Keratinocyte (primary cell): ENCODE measurements around the gene TMEM88.

Source experiments
- EZH2 ChIP-seq: IDR thresholded peaks from one replicate; pipeline ENCODE4 v1.6.1; 2012; ENCODE audit warnings: inconsistent platforms, mild to moderate bottlenecking, low read length, moderate library complexity
- TF ChIP-seq, protein P1 (sequence below), 3 experiments: IDR thresholded peaks in 1 of 3; conservative IDR thresholded peaks in 1 of 3; optimal IDR thresholded peaks in 1 of 3; 2 replicates in 2 of 3; 3 replicates in 1 of 3; pipeline versions ENCODE3 to v1.5.1; 2011; ENCODE audit warnings: low read length in 3 of 3, mild to moderate bottlenecking in 3 of 3, moderate library complexity in 2 of 3, control low read depth in 1 of 3, inconsistent platforms in 1 of 3; ENCODE audit not compliant: insufficient read depth in 2 of 3; ENCODE audit errors: extremely low read depth in 1 of 3

DNA sequence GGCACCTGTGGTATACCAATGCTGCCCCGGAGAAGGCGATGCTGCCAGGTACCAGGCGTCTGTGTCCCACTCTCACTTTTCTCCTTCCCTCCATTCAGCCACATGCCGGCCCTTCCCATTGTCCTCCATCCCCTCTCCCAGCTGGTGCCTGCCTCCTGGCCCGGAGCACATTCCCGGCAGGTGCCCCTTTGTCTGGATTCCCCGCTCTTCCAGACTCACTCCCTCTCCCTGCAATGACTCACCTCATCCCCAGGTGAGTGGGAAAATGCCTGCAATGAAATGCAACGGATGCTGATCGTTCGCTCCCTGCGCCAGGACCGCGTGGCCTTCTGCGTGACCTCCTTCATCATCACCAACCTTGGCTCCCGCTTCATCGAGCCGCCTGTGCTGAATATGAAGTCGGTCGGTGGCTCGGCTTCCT is 31.3 kb upstream of the TMEM88 start:
- TF ChIP-seq, protein P1, sequence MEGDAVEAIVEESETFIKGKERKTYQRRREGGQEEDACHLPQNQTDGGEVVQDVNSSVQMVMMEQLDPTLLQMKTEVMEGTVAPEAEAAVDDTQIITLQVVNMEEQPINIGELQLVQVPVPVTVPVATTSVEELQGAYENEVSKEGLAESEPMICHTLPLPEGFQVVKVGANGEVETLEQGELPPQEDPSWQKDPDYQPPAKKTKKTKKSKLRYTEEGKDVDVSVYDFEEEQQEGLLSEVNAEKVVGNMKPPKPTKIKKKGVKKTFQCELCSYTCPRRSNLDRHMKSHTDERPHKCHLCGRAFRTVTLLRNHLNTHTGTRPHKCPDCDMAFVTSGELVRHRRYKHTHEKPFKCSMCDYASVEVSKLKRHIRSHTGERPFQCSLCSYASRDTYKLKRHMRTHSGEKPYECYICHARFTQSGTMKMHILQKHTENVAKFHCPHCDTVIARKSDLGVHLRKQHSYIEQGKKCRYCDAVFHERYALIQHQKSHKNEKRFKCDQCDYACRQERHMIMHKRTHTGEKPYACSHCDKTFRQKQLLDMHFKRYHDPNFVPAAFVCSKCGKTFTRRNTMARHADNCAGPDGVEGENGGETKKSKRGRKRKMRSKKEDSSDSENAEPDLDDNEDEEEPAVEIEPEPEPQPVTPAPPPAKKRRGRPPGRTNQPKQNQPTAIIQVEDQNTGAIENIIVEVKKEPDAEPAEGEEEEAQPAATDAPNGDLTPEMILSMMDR (optimal IDR thresholded peaks at IDR 0.05 in 1 of 3, IDR thresholded peaks at IDR 0.05 in 1 of 3, conservative IDR thresholded peaks at IDR 0.05 in 1 of 3; ENCODE audit: extremely low read depth in 1 of 3, insufficient read depth in 2 of 3, low read length in 3 of 3), result no peak
- no peak for TF ChIP-seq EZH2
